WTC11 (cell line): ENCODE measurements around the gene PIP4K2A. TPM values are rescaled to one million over a fixed set of nuclear protein-coding genes. Genes with fewer than 3 reads are reported as not detected.

Experiments used
- ATAC-seq: fragments of 200-7000 bp; cut with Tn5 transposase; 2 replicates; pipeline ENCODE4 v1.10.0; 2021; ENCODE audit warnings: mild to moderate bottlenecking, moderate library complexity
- CTCF ChIA-PET: fragments of 300-600 bp; sonication (Branson Sonifier 250); formaldehyde crosslinking; loops from one replicate; lab custom pipeline; 2021; ENCODE audit warnings: antibody characterized with exemption; lab: Charles Lee
- POLR2A ChIA-PET: fragments of 350-600 bp; sonication (Branson Sonifier 250); formaldehyde crosslinking; loops from one replicate; lab custom pipeline; 2021; ENCODE audit warnings: antibody characterized with exemption; lab: Charles Lee
- DNase-seq: peaks from one replicate; pipeline ENCODE4 v3.0.0; 2021; ENCODE audit warnings: low spot score
- H3K27ac Mint-ChIP-seq: 2 replicates; pipeline ENCODE4 v1.8.0; 2021; ENCODE audit warnings: mixed read lengths
- H3K27me3 Mint-ChIP-seq: 2 replicates; pipeline ENCODE4 v1.8.0; 2021; ENCODE audit warnings: low read depth, mild to moderate bottlenecking, moderate library complexity, mixed read lengths
- H3K36me3 Mint-ChIP-seq: 2 replicates; pipeline ENCODE4 v1.8.0; 2021; ENCODE audit warnings: mixed read lengths
- H3K4me1 Mint-ChIP-seq: 2 replicates; pipeline ENCODE4 v1.8.0; 2022; ENCODE audit warnings: mixed read lengths
- H3K4me3 Mint-ChIP-seq: 2 replicates; pipeline ENCODE4 v1.8.0; 2021; ENCODE audit warnings: mild to moderate bottlenecking, moderate library complexity, mixed read lengths
- H3K9me3 Mint-ChIP-seq: 2 replicates; pipeline ENCODE4 v1.8.0; 2021; ENCODE audit warnings: mixed read lengths
- ATF1 ChIP-seq: sonication (generic); formaldehyde crosslinking; IDR thresholded peaks from 2 replicates; pipeline ENCODE4 v1.8.1; 2023; ENCODE audit warnings: mild to moderate bottlenecking, moderate library complexity, missing genetic modification reagents
- CBFB ChIP-seq: sonication (generic); formaldehyde crosslinking; IDR thresholded peaks from 2 replicates; pipeline ENCODE4 v1.8.1; 2022; ENCODE audit warnings: mild to moderate bottlenecking, low read depth, missing genetic modification reagents
- E2F4 ChIP-seq: sonication (generic); formaldehyde crosslinking; IDR thresholded peaks from 2 replicates; pipeline ENCODE4 v1.8.1; 2022; ENCODE audit warnings: low read depth, mild to moderate bottlenecking, moderate library complexity, missing genetic modification reagents, borderline replicate concordance
- E2F5 ChIP-seq: sonication (generic); formaldehyde crosslinking; IDR thresholded peaks from 2 replicates; pipeline ENCODE4 v1.8.1; 2022; ENCODE audit warnings: mild to moderate bottlenecking, moderate library complexity, missing genetic modification reagents
- FOXP4 ChIP-seq: sonication (generic); formaldehyde crosslinking; IDR thresholded peaks from 2 replicates; pipeline ENCODE4 v1.8.0; 2022; ENCODE audit warnings: mild to moderate bottlenecking, missing genetic modification reagents
- GRHL2 ChIP-seq: fragments of 250-450 bp; sonication (Bioruptor Pico); IDR thresholded peaks from 2 replicates; pipeline ENCODE4 v1.8.0; 2022; ENCODE audit warnings: mild to moderate bottlenecking, moderate library complexity; ENCODE audit not compliant: insufficient replicate concordance, severe bottlenecking
- HMGA2 ChIP-seq: fragments of 250-450 bp; sonication (Bioruptor Pico); IDR thresholded peaks from 2 replicates; pipeline ENCODE4 v1.4.0; 2021; ENCODE audit warnings: mild to moderate bottlenecking, moderate library complexity
- MXD4 ChIP-seq: fragments of 250-450 bp; sonication (Bioruptor Pico); IDR thresholded peaks from 2 replicates; pipeline ENCODE4 v1.8.0; 2021; ENCODE audit warnings: mild to moderate bottlenecking, moderate library complexity, borderline replicate concordance
- NFATC4 ChIP-seq: fragments of 250-450 bp; sonication (Bioruptor Pico); IDR thresholded peaks from 2 replicates; pipeline ENCODE4 v1.9.0; 2021; ENCODE audit warnings: mild to moderate bottlenecking
- NFE2L1 ChIP-seq: sonication (generic); formaldehyde crosslinking; IDR thresholded peaks from 2 replicates; pipeline ENCODE4 v1.8.1; 2023; ENCODE audit warnings: missing genetic modification reagents
- TEAD4 ChIP-seq: sonication (generic); formaldehyde crosslinking; IDR thresholded peaks from 2 replicates; pipeline ENCODE4 v1.8.0; 2022; ENCODE audit warnings: mild to moderate bottlenecking, missing genetic modification reagents
- ZBTB43 ChIP-seq: sonication (generic); formaldehyde crosslinking; IDR thresholded peaks from 2 replicates; pipeline ENCODE4 v1.8.1; 2023; ENCODE audit warnings: mild to moderate bottlenecking, missing genetic modification reagents
- ZNF138 ChIP-seq: sonication (generic); formaldehyde crosslinking; conservative IDR thresholded peaks from 2 replicates; pipeline ENCODE4 v1.8.1; 2022; ENCODE audit warnings: mild to moderate bottlenecking, moderate library complexity, missing genetic modification reagents
- ZNF317 ChIP-seq: sonication (generic); formaldehyde crosslinking; IDR thresholded peaks from 2 replicates; pipeline ENCODE4 v1.8.1; 2023; ENCODE audit warnings: low read depth, mild to moderate bottlenecking, moderate library complexity, missing genetic modification reagents, borderline replicate concordance
- ZNF396 ChIP-seq: fragments of 250-450 bp; sonication (Bioruptor Pico); IDR thresholded peaks from 2 replicates; pipeline ENCODE4 v1.8.0; 2021; ENCODE audit warnings: mild to moderate bottlenecking, moderate library complexity, borderline replicate concordance
- ZNF416 ChIP-seq: fragments of 250-450 bp; sonication (Bioruptor Pico); IDR thresholded peaks from 2 replicates; pipeline ENCODE4 v1.9.0; 2021; ENCODE audit warnings: mild to moderate bottlenecking, inconsistent platforms
- ZNF671 ChIP-seq: fragments of 250-450 bp; sonication (Bioruptor Pico); IDR thresholded peaks from 2 replicates; pipeline ENCODE4 v1.8.0; 2021; ENCODE audit warnings: mild to moderate bottlenecking
- total RNA-seq: library from RNA; stranded (reverse); gene quantifications from 3 replicates; pipeline ENCODE4 v1.2.3, GENCODE V29; 2021
- TF ChIP-seq, protein P1 (sequence below): fragments of 250-450 bp; sonication (Bioruptor Pico); IDR thresholded peaks from 2 replicates; pipeline ENCODE4 v1.9.0; 2021; ENCODE audit warnings: mild to moderate bottlenecking, borderline replicate concordance
- TF ChIP-seq, protein P2 (sequence below): sonication (generic); formaldehyde crosslinking; IDR thresholded peaks from 2 replicates; pipeline ENCODE4 v1.8.1; 2022; ENCODE audit warnings: mild to moderate bottlenecking, missing genetic modification reagents, moderate library complexity, borderline replicate concordance
- TF ChIP-seq, protein P3 (sequence below): sonication (generic); formaldehyde crosslinking; IDR thresholded peaks from 2 replicates; pipeline ENCODE4 v1.8.0; 2022; ENCODE audit warnings: mild to moderate bottlenecking, missing genetic modification reagents
- TF ChIP-seq, protein P4 (sequence below): sonication (generic); formaldehyde crosslinking; IDR thresholded peaks from 2 replicates; pipeline ENCODE4 v1.8.0; 2022; ENCODE audit warnings: mild to moderate bottlenecking, missing genetic modification reagents

The PIP4K2A gene
- total RNA-seq, 1 experiment from 2014 or later: 47.5 TPM

DNA sequence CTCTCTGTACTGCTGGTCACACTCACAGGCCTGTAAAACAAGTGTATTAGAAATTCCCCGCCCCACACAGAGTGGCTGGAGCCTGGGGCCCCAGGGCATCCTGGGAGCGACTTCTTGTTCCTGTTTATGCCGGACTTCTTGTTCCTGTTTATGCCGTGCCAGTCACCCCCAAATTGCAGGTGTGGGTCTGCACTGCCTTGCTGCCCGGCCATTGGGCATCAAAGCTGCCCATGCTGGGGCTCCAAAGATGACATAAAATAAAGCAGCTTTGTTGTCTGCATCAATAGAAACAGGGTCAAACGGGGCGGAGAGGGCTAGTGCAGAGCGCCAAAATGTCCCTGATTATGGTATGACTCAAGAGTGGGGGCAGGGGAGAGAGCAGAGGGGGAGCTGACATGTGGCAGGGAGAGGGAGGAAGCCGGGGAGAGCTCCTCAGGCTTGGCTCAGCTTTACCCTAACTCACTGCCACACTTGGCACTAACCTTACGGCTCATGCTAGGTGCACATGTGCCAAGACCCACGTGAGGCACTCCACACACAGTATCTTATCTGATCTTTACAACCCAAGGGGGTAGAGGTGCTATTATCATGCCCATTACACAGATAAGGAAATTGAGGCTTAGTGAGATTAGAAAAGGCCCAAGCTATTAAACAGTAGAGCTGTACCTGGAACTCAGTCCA, 98.4 kb downstream of the PIP4K2A start (continued):
- TF ChIP-seq NFE2L1 (no peak), E2F5 (CRISPR knock-in tag) (no peak), NFATC4 (CRISPR knock-in tag) (no peak), TEAD4 (CRISPR knock-in tag) (no peak), FOXP4 (CRISPR knock-in tag) (no peak), ZBTB43 (CRISPR knock-in tag) (no peak), GRHL2 (CRISPR knock-in tag) (no peak)
- TF ChIP-seq, protein P1, sequence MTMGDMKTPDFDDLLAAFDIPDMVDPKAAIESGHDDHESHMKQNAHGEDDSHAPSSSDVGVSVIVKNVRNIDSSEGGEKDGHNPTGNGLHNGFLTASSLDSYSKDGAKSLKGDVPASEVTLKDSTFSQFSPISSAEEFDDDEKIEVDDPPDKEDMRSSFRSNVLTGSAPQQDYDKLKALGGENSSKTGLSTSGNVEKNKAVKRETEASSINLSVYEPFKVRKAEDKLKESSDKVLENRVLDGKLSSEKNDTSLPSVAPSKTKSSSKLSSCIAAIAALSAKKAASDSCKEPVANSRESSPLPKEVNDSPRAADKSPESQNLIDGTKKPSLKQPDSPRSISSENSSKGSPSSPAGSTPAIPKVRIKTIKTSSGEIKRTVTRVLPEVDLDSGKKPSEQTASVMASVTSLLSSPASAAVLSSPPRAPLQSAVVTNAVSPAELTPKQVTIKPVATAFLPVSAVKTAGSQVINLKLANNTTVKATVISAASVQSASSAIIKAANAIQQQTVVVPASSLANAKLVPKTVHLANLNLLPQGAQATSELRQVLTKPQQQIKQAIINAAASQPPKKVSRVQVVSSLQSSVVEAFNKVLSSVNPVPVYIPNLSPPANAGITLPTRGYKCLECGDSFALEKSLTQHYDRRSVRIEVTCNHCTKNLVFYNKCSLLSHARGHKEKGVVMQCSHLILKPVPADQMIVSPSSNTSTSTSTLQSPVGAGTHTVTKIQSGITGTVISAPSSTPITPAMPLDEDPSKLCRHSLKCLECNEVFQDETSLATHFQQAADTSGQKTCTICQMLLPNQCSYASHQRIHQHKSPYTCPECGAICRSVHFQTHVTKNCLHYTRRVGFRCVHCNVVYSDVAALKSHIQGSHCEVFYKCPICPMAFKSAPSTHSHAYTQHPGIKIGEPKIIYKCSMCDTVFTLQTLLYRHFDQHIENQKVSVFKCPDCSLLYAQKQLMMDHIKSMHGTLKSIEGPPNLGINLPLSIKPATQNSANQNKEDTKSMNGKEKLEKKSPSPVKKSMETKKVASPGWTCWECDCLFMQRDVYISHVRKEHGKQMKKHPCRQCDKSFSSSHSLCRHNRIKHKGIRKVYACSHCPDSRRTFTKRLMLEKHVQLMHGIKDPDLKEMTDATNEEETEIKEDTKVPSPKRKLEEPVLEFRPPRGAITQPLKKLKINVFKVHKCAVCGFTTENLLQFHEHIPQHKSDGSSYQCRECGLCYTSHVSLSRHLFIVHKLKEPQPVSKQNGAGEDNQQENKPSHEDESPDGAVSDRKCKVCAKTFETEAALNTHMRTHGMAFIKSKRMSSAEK: no peak

DNA sequence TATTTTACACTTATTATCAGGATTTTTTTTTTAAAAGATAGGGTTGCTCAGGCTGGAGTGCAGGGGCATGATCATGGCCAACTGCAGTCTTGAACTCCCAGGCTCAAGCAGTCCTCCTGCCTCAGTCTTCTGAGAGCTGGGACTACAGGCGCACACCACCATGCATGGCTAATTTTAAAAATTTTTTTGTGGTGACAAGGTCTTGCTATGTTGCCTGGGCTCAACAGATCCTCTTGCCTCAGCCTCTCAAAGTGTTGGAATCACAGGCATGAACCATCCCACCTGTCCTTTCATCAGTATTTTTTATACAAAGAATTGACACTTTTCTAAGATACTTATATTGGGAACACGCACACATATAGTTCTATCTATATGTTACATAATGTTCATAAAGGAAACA, 99.3 kb downstream of the PIP4K2A start:
- peaks cover 94% of the 10 kb centered on the region for H3K4me1 Mint-ChIP-seq
- POLR2A ChIA-PET: no interaction called here
- TF ChIP-seq MXD4 (CRISPR knock-in tag): no peak
- TF ChIP-seq ZNF317 (CRISPR knock-in tag): no peak
- no peak for TF ChIP-seq CBFB
- TF ChIP-seq, protein P2, sequence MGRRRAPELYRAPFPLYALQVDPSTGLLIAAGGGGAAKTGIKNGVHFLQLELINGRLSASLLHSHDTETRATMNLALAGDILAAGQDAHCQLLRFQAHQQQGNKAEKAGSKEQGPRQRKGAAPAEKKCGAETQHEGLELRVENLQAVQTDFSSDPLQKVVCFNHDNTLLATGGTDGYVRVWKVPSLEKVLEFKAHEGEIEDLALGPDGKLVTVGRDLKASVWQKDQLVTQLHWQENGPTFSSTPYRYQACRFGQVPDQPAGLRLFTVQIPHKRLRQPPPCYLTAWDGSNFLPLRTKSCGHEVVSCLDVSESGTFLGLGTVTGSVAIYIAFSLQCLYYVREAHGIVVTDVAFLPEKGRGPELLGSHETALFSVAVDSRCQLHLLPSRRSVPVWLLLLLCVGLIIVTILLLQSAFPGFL (CRISPR knock-in tag): no peak
- TF ChIP-seq ZNF671 (CRISPR knock-in tag): no peak
- no peak for TF ChIP-seq ZNF396
- TF ChIP-seq, protein P3, sequence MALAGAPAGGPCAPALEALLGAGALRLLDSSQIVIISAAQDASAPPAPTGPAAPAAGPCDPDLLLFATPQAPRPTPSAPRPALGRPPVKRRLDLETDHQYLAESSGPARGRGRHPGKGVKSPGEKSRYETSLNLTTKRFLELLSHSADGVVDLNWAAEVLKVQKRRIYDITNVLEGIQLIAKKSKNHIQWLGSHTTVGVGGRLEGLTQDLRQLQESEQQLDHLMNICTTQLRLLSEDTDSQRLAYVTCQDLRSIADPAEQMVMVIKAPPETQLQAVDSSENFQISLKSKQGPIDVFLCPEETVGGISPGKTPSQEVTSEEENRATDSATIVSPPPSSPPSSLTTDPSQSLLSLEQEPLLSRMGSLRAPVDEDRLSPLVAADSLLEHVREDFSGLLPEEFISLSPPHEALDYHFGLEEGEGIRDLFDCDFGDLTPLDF (CRISPR knock-in tag): no peak
- no peak for TF ChIP-seq E2F4 (CRISPR knock-in tag)
- TF ChIP-seq, protein P4, sequence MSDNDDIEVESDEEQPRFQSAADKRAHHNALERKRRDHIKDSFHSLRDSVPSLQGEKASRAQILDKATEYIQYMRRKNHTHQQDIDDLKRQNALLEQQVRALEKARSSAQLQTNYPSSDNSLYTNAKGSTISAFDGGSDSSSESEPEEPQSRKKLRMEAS (CRISPR knock-in tag): no peak
- no peak for TF ChIP-seq ZNF416 (CRISPR knock-in tag)
- TF ChIP-seq ATF1 (CRISPR knock-in tag): no peak
- TF ChIP-seq ZNF138 (CRISPR knock-in tag): no peak
- TF ChIP-seq HMGA2 (CRISPR knock-in tag): no peak

More for the DNA sequence above, 99.3 kb downstream of the PIP4K2A start:
- H3K9me3 Mint-ChIP-seq: peaks cover 16% of the 10 kb centered on the region
- no peak overlapping the region for H3K4me3 Mint-ChIP-seq
- no peaks in the 10 kb centered on the region for H3K27me3 Mint-ChIP-seq
- no peak for ATAC-seq
- CTCF ChIA-PET: no interaction called here
- no peak for DNase-seq
- H3K27ac Mint-ChIP-seq: no peak overlapping the region
- peaks cover 12% of the 10 kb centered on the region for H3K36me3 Mint-ChIP-seq
